Thyroid gland (tissue), 4 donors: ENCODE data around the gene EME1. TPM values are rescaled to one million over a fixed set of nuclear protein-coding genes. Genes with fewer than 3 reads are reported as not detected.

Experiments
- DNase-seq, 2 donors: peaks; one replicate each; pipeline ENCODE4 v3.0.0-alpha.2; 2019
- H3K27ac ChIP-seq, 3 donors: fragments of 200-600 bp; sonication (generic); 1 replicate in 2 of 3; 2 replicates in 1 of 3; pipeline ENCODE4 v1.5.1; 2016 to 2019; ENCODE audit warnings: mild to moderate bottlenecking in 1 of 3, moderate library complexity in 1 of 3
- H3K27me3 ChIP-seq: fragments of 200-600 bp; sonication (generic); one replicate; pipeline ENCODE4 v1.5.1; 2019
- H3K36me3 ChIP-seq, 2 donors: fragments of 200-600 bp; sonication (generic); one replicate each; pipeline ENCODE4 v1.5.1; 2016 to 2019
- H3K4me1 ChIP-seq, 2 donors: fragments of 200-600 bp; sonication (generic); one replicate each; pipeline ENCODE4 v1.5.1; 2017 to 2019
- H3K4me3 ChIP-seq, 3 donors: fragments of 200-600 bp; sonication (generic); replicated peaks in 1 of 3; 1 replicate in 2 of 3; 2 replicates in 1 of 3; pipeline ENCODE4 v1.5.1; 2016; ENCODE audit warnings: mild to moderate bottlenecking in 1 of 3
- H3K9me3 ChIP-seq: fragments of 200-600 bp; sonication (generic); one replicate; pipeline ENCODE4 v1.5.1; 2017
- CTCF ChIP-seq, 6 experiments: fragments of 200-600 bp in 3 of 6; fragments of 450-650 bp in 3 of 6; sonication (generic) in 3 of 6; IDR thresholded peaks; one replicate each; pipeline ENCODE4 v1.5.1; 2016 to 2019; ENCODE audit warnings: antibody characterized with exemption in 6 of 6, mild to moderate bottlenecking in 2 of 6, inconsistent platforms in 1 of 6, moderate library complexity in 1 of 6
- POLR2A ChIP-seq, 2 donors: fragments of 450-650 bp; IDR thresholded peaks; one replicate each; pipeline ENCODE4 v1.6.1; 2017; ENCODE audit warnings: antibody characterized with exemption in 2 of 2, mild to moderate bottlenecking in 2 of 2, moderate library complexity in 1 of 2
- WGBS, 2 donors: methylation state at CpG; one replicate each; pipeline ENCODE4 v1.1.5; 2017; 5-methylcytosine and 5-hydroxymethylcytosine counted together
- intact Hi-C: fragments of 100-400 bp; cut with DNase I; formaldehyde crosslinking; loops from one replicate; pipeline ENCODE4 v1.15.1; 2023
- total RNA-seq, 4 donors: library from RNA; depleted of rRNA; stranded (reverse); fragments of >200 nt; gene quantifications; one replicate each; pipeline ENCODE4 v1.2.3, GENCODE V29; 2016

EME1 gene
- total RNA-seq, 4 donors from 2014 or later = 0.27 to 0.93 TPM; not detected in 2

- no peak overlapping the region for H3K4me3 ChIP-seq
- H3K4me1 ChIP-seq = no peaks in the 10 kb centered on the region
- peaks cover 22 to 33% of the 10 kb centered on the region in 2 donors for H3K36me3 ChIP-seq
- H3K27me3 ChIP-seq = no peaks in the 10 kb centered on the region
- no peak overlapping the region for H3K27ac ChIP-seq
- intact Hi-C loops = no loop called here
- WGBS, 2 donors = 92 to 95% methylated on average over 19 to 27 of the region's 27 CpGs
- no peak for DNase-seq
- H3K9me3 ChIP-seq = no peaks in the 10 kb centered on the region
- TF ChIP-seq CTCF (IDR thresholded peaks at IDR 0.05) (no peak), POLR2A (IDR thresholded peaks at IDR 0.05) (no peak)
These were observed 19.3 kb upstream of the EME1 start for GRCh38 chr17:50353600-50354195.

GRCh38 chr17:50354198-50354597, 18.8 kb upstream of the EME1 start:
- intact Hi-C loops = no loop called here
- Histone ChIP-seq H3K4me1 (no peaks in the 10 kb centered on the region), H3K27me3 (no peaks in the 10 kb centered on the region), H3K4me3 (no peak overlapping the region), H3K9me3 (no peaks in the 10 kb centered on the region), H3K27ac (no peak overlapping the region), H3K36me3 (peaks cover 24 to 36% of the 10 kb centered on the region in 2 donors)
- WGBS, 2 donors = 93 to 94% methylated on average over 13 to 15 of the region's 15 CpGs
- TF ChIP-seq POLR2A (IDR thresholded peaks at IDR 0.05) = no peak
- no peak for DNase-seq

- H3K27ac ChIP-seq = no peak overlapping the region
- H3K36me3 ChIP-seq = peaks cover 24 to 37% of the 10 kb centered on the region in 2 donors
- no peaks in the 10 kb centered on the region for H3K27me3 ChIP-seq
- intact Hi-C loops = no loop called here
- H3K9me3 ChIP-seq = no peaks in the 10 kb centered on the region
- TF ChIP-seq POLR2A (IDR thresholded peaks at IDR 0.05) = no peak
- TF ChIP-seq CTCF (IDR thresholded peaks at IDR 0.05) = no peak
- no peaks in the 10 kb centered on the region for H3K4me1 ChIP-seq
- no peak overlapping the region for H3K4me3 ChIP-seq
- DNase-seq = no peak
- WGBS, 2 donors = 97 to 100% methylated on average over 2 to 8 of the region's 13 CpGs
These were observed 18.3 kb upstream of the EME1 start for GRCh38 chr17:50354776-50355175.

GRCh38 chr17:50355336-50355700, 17.7 kb upstream of the EME1 start:
- WGBS, 2 donors = 88 to 90% methylated on average over 1 to 4 of the region's 4 CpGs
- TF ChIP-seq POLR2A (IDR thresholded peaks at IDR 0.05) (no peak), CTCF (IDR thresholded peaks at IDR 0.05) (no peak)
- Histone ChIP-seq H3K9me3 (no peaks in the 10 kb centered on the region), H3K36me3 (peaks cover 24 to 40% of the 10 kb centered on the region in 2 donors), H3K4me1 (no peaks in the 10 kb centered on the region), H3K27ac (no peak overlapping the region), H3K4me3 (no peak overlapping the region), H3K27me3 (no peaks in the 10 kb centered on the region)
- intact Hi-C loops = no loop called here
- no peak for DNase-seq

GRCh38 chr17:50355701-50356341, 17.2 kb upstream of the EME1 start:
- Histone ChIP-seq H3K27ac (no peak overlapping the region), H3K27me3 (no peaks in the 10 kb centered on the region), H3K4me1 (no peaks in the 10 kb centered on the region), H3K9me3 (no peaks in the 10 kb centered on the region), H3K4me3 (no peak overlapping the region), H3K36me3 (peaks cover 24 to 40% of the 10 kb centered on the region in 2 donors)
- WGBS, 2 donors = 88 to 95% methylated on average over 15 to 16 of the region's 20 CpGs
- intact Hi-C loops = no loop called here
- TF ChIP-seq CTCF (IDR thresholded peaks at IDR 0.05) = no peak
- no peak for TF ChIP-seq POLR2A (IDR thresholded peaks at IDR 0.05)
- DNase-seq = no peak
